C4-2B (cell line): Measurements from ENCODE around the gene SF3B6.

Experiments
- H3K27ac ChIP-seq: fragments of 450-650 bp; 2 replicates; pipeline ENCODE4 v1.5.1; 2017
- ZFX ChIP-seq: fragments of 450-650 bp; IDR thresholded peaks from 2 replicates; pipeline ENCODE4 v1.6.1; 2017
- TF ChIP-seq, protein P1 (sequence below): fragments of 450-650 bp; conservative IDR thresholded peaks from 2 replicates; pipeline ENCODE4 v1.5.1; 2017; ENCODE audit warnings: mild to moderate bottlenecking

SF3B6 gene

DNA sequence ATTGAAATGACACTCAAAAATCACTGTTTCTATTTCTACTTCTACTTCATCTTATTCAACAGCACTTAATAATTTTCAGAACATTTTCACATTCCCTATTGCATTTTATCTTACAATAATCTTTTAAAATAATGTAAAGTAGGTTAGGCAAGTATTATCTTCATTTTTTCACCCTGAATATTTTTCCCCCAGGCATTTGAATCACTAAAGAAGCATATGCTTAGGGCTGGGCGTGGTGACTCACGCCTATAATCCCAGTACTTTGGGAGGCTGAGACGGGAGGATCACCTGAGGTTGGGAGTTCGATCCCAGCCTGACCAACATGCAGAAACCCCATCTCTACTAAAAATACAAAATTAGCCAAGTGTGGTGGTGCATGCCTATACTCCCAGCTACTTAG is 35.6 kb downstream of the SF3B6 start:
- no peak overlapping the region for H3K27ac ChIP-seq
- TF ChIP-seq, protein P1, sequence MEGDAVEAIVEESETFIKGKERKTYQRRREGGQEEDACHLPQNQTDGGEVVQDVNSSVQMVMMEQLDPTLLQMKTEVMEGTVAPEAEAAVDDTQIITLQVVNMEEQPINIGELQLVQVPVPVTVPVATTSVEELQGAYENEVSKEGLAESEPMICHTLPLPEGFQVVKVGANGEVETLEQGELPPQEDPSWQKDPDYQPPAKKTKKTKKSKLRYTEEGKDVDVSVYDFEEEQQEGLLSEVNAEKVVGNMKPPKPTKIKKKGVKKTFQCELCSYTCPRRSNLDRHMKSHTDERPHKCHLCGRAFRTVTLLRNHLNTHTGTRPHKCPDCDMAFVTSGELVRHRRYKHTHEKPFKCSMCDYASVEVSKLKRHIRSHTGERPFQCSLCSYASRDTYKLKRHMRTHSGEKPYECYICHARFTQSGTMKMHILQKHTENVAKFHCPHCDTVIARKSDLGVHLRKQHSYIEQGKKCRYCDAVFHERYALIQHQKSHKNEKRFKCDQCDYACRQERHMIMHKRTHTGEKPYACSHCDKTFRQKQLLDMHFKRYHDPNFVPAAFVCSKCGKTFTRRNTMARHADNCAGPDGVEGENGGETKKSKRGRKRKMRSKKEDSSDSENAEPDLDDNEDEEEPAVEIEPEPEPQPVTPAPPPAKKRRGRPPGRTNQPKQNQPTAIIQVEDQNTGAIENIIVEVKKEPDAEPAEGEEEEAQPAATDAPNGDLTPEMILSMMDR: no peak
- no peak for TF ChIP-seq ZFX

DNA sequence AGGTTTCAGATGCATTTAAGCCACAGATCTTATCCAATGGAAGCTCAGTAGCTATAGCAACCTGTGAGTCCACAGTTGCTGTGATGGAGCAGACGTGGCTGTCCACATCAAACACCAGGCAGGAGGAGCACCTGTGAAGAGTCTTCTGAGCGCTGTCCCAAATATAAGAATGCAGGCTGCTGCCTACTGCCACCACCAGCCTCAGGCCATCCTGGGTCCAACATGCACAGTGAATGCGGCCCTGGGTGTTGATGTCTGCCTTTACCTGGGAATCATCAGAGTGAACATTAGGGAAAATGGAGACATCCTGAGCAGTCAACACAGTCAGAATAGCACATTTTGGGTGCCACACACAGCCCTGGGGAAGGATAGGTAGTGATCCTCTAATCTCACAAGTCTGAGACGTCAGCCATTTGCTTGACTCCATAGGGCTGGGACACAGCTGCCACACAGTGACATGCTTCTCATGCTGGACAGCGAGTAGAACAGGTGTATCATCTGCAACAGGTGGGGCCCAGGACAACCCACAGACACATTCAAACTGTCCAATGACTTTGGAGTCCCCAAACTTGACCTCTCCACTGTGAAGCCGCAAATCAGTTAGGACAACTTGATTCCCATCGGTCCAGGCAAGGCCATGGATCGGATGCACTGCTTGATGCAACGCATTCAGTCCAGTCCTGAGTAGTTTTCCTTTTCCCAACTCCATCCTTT is 37.2 kb downstream of the SF3B6 start:
- no peak overlapping the region for H3K27ac ChIP-seq
- TF ChIP-seq, protein P1: no peak
- TF ChIP-seq ZFX: no peak

DNA sequence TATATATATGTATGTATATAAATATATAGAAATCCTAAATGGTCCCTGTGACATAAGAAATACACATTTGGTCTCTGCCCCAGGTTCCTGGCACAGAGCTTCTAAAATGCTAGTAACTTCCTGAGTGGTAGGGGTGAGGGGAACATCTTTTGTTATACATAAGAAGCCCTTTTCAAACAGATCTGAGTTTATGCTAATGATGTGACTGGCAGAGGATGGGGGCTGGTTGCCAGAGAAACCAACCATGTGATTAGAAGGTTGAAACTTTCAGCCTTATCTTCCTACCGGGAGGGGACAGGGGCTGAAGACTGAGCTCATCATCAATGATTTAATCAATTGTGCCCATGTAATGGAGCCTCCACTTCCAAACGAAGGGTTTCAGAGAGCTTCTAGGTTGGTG is 49.9 kb downstream of the SF3B6 start:
- no peak overlapping the region for H3K27ac ChIP-seq

DNA sequence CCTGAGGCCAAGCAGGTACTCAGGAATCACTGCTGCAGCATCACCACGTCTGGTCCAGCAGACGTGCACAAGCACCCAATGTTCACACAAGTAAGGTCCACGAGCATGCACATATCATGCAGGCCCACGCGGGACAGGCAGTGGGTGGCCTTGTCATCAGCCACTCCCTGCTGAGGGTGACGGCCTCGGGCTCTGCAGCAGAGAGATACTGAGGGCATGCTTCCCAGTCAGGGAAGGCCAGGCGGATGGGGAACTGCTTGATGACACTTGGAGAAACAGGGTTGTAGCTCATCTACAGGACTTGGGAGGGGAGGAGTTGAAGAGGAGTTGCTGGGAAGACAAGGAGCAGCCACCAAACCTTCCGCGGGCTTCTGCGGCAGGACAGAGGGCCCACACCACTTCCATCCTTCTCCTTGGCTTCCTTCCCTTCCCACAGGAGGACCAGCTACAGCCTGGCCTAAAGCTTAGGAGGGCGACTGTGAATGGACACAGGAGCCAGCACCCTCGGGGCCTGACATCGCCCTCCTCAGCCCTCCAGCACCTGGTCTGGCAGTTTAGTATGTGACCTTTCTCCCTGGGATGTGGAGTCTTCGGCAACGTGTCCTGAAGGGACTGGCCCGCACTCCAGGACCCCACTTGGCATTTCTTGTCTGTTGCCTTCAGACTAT is 51.0 kb downstream of the SF3B6 start:
- TF ChIP-seq, protein P1: no peak
- TF ChIP-seq ZFX: no peak
- H3K27ac ChIP-seq: no peak overlapping the region

More for the DNA sequence above, 49.9 kb downstream of the SF3B6 start:
- TF ChIP-seq, protein P1: no peak
- TF ChIP-seq ZFX: no peak

DNA sequence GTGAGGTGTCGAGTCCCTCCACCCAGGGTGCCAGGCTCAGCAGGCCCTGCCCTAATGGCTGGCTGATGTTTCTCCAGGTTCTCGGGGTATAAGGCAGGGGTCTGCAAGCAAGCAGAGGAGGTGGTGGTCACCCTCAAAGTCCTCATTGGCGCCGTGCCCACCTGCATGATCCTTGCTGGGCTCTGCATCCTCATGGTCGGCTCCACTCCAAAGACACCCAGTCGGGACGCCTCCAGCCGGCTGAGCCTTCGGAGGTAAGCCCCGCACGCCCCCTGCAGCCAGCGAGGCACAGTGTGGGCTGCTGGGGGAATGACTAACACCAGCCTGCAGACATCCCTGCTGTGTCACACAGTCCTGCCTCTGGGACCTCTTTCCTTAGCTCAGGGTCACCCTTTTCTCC is 52.1 kb downstream of the SF3B6 start:
- no peak overlapping the region for H3K27ac ChIP-seq
- no peak for TF ChIP-seq ZFX
- TF ChIP-seq, protein P1: no peak

DNA sequence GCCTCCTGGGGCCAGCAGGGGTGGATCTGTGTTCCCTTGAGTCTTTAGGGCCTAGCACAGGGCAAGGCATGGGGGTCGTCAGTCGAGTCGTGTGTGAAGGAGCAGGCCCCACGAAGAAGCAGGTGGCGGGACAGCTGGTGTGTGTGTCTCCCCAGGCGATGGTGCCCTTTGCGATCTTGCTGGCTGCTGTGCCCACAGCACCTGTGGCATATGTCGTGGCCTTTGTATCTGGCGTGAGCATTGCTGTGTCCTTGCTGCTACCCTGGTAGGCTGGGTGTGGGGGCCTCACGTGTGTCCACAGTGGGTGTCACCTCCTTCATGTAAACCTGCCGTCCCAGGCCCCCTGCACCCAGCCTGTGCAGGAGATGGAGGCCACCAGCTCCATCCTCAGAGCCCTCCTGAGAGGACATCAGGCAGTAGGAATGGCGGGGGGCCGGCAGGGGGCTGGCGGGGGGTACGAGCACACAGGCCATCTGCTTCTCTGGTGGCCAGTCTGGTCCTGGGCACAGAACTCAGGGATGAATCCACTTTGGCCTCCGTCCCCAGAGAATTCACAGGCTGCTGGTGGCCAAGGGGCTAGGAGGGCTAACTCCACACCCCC is 53.1 kb downstream of the SF3B6 start:
- no peak for TF ChIP-seq ZFX
- TF ChIP-seq, protein P1: no peak

More for the DNA sequence above, 53.1 kb downstream of the SF3B6 start:
- H3K27ac ChIP-seq: no peak overlapping the region
